NT2/D1 (cell line): Measurements from ENCODE around the gene FAM163B.

Experiments
- DNase-seq: peaks from one replicate; pipeline ENCODE4 v3.0.0-alpha.2; 2011; ENCODE audit warnings: low read depth, low spot score
- H3K27me3 ChIP-seq: 2 replicates; pipeline ENCODE4 v1.6.0; 2011; ENCODE audit warnings: mild to moderate bottlenecking; ENCODE audit not compliant: insufficient read length, insufficient read depth
- H3K36me3 ChIP-seq: 2 replicates; pipeline ENCODE4 v1.6.1; 2011; ENCODE audit warnings: mild to moderate bottlenecking, low read length, mixed read lengths; ENCODE audit not compliant: insufficient read depth, insufficient read length
- H3K4me1 ChIP-seq: 2 replicates; pipeline ENCODE4 v1.5.1; 2011; ENCODE audit not compliant: insufficient read depth, insufficient read length
- H3K4me3 ChIP-seq: 2 replicates; pipeline ENCODE4 v1.5.1; 2011; ENCODE audit warnings: low read depth; ENCODE audit not compliant: insufficient read length
- H3K9ac ChIP-seq: 2 replicates; pipeline ENCODE4 v1.6.0; 2011; ENCODE audit warnings: low read depth; ENCODE audit not compliant: insufficient read length
- H3K9me3 ChIP-seq: 2 replicates; pipeline ENCODE4 v1.5.1; 2011; ENCODE audit warnings: mild to moderate bottlenecking, low read length; ENCODE audit not compliant: insufficient read depth
- SUZ12 ChIP-seq: IDR thresholded peaks from 2 replicates; pipeline ENCODE4 v1.6.1; 2011; ENCODE audit not compliant: insufficient read length, insufficient read depth; ENCODE audit errors: extremely low read depth
- YY1 ChIP-seq: IDR thresholded peaks from 2 replicates; pipeline ENCODE4 v1.6.1; 2011; ENCODE audit not compliant: insufficient read length, insufficient read depth
- ZNF274 ChIP-seq: IDR thresholded peaks from 2 replicates; pipeline ENCODE4 v1.6.1; 2011; ENCODE audit warnings: mild to moderate bottlenecking, low read depth, low read length

The FAM163B gene

DNA sequence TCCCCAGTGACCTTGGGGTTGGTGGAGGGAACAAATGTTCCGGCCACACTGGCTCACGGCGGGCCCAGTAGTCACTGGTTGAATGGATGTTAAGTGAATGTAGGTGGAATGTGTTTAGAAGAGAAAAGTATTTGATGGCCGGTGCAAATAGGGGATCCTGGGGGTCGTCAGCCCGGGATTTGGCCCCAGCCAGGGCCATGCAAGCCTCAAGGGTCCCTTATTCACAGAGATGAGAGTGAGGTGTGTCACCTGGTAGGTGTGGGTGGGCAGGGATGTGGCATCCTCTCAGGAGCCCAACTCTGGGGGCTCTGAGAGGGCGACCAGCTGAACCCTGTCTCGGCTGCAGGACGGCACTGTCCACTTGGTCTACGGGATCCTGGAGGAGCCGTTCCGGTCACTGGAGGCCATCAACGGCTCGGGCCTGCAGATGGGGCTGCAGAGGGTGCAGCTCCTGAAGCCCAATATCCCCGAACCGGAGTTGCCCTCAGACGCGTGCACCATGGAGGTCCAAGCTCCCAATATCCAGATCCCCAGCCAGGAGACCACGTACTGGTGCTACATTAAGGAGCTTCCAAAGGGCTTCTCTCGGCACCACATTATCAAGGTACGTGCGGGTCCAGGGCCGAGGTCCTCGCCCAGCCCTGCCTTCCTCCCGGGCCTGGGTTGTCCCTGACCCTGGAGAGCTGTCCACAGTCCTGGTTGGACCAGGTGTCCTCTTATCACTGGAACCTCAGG is 32.8 kb upstream of the FAM163B start:
- H3K4me1 ChIP-seq, result peaks cover 4% of the 10 kb centered on the region
- no peak overlapping the region for H3K9ac ChIP-seq
- peaks cover 2% of the 10 kb centered on the region for H3K27me3 ChIP-seq
- H3K36me3 ChIP-seq, result no peaks in the 10 kb centered on the region
- TF ChIP-seq SUZ12 (no peak), YY1 (no peak), ZNF274 (no peak)
- no peak for DNase-seq
- no peak overlapping the region for H3K4me3 ChIP-seq
- no peaks in the 10 kb centered on the region for H3K9me3 ChIP-seq

DNA sequence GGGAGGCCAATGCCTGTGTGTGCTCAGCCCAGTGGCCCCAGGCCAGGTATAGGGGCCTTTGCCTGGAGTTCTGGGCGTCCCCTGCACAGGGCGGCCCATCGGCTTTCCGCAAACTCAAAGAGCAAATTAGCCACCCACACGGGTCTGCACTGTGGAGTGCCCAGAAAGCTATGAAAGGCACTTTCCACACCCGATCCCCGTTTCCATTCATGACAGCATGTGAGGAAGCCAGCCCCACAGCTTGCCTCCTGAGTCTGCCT is 32.1 kb upstream of the FAM163B start:
- no peak for DNase-seq
- Histone ChIP-seq H3K9me3 (no peaks in the 10 kb centered on the region), H3K27me3 (peaks cover 2% of the 10 kb centered on the region), H3K36me3 (no peaks in the 10 kb centered on the region), H3K4me1 (peaks cover 4% of the 10 kb centered on the region), H3K9ac (no peak overlapping the region), H3K4me3 (no peak overlapping the region)
- no peak for TF ChIP-seq SUZ12
- no peak for TF ChIP-seq ZNF274
- no peak for TF ChIP-seq YY1

DNA sequence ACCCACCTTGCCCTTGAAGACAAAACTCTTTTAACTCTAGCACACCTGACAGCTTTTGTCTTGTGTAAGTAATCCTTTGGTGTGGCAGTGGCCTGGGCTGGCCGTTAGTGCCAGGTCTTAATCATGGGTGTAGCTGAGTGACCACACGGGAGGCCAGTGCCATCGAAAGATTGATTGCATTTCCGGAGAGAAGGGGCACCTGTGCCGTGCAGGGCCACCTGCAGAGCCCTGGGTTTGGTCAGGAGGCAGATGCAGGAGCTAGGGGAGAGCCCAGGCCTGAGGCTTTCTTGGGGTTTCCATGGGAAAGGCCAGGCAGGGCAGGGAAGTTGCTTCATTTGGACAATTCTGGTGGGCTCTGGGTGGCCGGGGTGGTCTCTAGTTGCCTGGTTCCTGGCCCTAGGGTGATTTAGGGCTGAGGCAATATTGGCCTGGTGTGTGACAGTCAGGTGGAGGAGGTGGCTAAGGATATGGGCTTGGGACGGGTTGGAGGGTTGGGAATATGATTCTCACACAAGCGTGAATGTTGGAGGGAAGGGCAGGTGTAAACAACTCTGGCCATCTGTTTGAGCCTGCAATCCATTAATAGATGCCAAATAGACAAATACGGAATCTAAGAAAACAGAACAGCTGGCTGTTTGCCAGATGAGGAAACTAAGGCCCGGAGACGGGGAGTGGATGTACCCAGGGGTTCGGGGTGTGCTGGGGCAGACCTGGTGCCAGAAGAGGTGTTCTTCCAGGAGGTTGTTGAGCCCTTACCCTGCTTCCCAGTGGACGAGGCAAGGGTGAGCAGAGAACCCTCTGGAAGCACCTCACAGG is 31.6 kb upstream of the FAM163B start:
- no peaks in the 10 kb centered on the region for H3K36me3 ChIP-seq
- no peak overlapping the region for H3K9ac ChIP-seq
- no peak overlapping the region for H3K4me3 ChIP-seq
- TF ChIP-seq SUZ12 (no peak), YY1 (no peak), ZNF274 (no peak)
- H3K9me3 ChIP-seq, result no peaks in the 10 kb centered on the region
- peaks cover 2% of the 10 kb centered on the region for H3K27me3 ChIP-seq
- peaks cover 4% of the 10 kb centered on the region for H3K4me1 ChIP-seq
- DNase-seq, result no peak

DNA sequence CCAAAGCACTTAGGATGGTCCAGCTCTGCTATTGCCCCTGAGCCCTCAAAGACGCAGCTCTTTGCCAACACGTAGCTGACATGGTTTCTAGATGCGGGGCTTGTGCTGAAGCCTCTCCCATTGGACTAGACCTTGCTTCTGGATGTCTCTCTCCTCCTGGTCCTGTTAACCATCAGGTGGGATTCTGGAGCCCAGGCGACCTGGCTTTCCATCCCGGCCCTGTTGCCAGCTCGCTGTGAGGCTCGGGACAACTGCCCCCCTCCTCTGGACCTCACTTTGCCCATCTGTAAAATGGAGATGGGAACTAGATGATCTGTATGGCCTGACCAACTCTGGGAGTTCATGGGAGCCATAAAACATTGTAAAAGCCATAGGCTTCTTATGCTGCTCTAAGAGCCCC is 31.0 kb upstream of the FAM163B start:
- peaks cover 2% of the 10 kb centered on the region for H3K27me3 ChIP-seq
- no peak for DNase-seq

DNA sequence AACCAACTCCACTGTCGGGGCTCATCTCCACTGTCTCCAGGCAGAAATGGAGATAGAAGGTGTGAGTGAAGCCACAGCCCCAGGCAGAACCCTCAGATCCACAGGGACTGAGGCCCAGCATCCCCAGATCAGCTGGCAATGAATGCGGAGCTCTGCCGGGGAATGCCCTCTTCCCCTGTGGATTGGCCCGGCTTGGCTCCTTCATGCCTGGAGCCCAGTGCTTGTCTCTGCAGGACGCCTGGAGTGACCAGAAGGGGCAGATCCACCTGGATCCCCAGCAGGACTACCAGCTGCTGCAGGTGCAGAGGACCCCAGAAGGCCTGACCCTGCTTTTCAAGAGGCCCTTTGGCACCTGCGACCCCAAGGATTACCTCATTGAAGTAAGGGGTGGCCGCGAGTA is 30.4 kb upstream of the FAM163B start:
- Histone ChIP-seq H3K9ac (no peak overlapping the region), H3K36me3 (no peaks in the 10 kb centered on the region), H3K27me3 (peaks cover 2% of the 10 kb centered on the region), H3K4me3 (no peak overlapping the region), H3K9me3 (no peaks in the 10 kb centered on the region), H3K4me1 (peaks cover 11% of the 10 kb centered on the region)
- no peak for DNase-seq
- no peak for TF ChIP-seq YY1
- TF ChIP-seq SUZ12, result no peak
- TF ChIP-seq ZNF274, result no peak

More for the DNA sequence above, 31.0 kb upstream of the FAM163B start:
- H3K4me3 ChIP-seq, result no peak overlapping the region
- peaks cover 7% of the 10 kb centered on the region for H3K4me1 ChIP-seq
- no peaks in the 10 kb centered on the region for H3K9me3 ChIP-seq
- no peak overlapping the region for H3K9ac ChIP-seq
- H3K36me3 ChIP-seq, result no peaks in the 10 kb centered on the region
- no peak for TF ChIP-seq SUZ12
- TF ChIP-seq ZNF274, result no peak
- TF ChIP-seq YY1, result no peak

DNA sequence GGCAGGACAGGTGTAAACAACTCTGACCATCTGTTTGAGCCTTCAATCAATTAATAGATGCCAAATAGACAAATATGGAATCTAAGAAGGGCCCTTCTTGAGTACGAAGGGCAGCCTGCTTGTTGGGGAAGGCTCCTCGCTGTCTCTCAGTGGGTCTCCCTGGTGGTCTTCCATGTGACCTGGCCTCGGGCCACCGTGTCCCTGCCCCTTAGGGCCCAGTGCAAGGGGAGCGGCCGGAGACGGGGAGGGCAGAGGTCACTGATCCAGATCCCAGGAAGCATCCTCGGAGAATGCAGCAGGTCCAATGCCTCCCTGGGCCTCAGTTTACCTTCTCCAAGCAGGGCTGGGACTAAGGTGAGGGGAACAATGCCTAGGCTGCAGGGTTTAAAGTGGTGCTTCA is 29.5 kb upstream of the FAM163B start:
- H3K36me3 ChIP-seq, result no peaks in the 10 kb centered on the region
- DNase-seq, result no peak
- H3K9ac ChIP-seq, result no peak overlapping the region
- H3K27me3 ChIP-seq, result peaks cover 2% of the 10 kb centered on the region
- TF ChIP-seq SUZ12 (no peak), ZNF274 (no peak), YY1 (no peak)
- H3K4me1 ChIP-seq, result peaks cover 16% of the 10 kb centered on the region
- no peak overlapping the region for H3K4me3 ChIP-seq
- no peaks in the 10 kb centered on the region for H3K9me3 ChIP-seq

DNA sequence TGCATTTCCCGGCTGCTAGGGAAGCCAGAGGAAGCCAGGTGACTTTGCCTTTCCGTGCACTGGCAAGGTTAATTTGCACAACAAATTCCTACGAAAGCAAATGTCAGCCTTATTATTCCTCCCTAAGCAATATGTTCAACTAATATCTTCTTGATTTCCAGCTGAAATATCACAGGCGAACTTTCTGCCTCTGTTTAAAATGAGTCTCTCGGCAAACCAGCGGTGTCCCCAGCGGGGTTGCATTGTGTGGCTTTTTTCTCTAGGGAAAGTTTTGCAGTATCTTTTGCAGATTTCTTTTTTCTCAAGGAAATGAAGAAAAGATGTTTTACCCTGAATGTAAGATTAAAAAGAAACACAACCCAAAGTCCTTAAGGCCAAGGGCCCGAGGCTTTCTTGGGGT is 28.9 kb upstream of the FAM163B start:
- no peak overlapping the region for H3K4me3 ChIP-seq
- H3K4me1 ChIP-seq, result peaks cover 19% of the 10 kb centered on the region
- H3K27me3 ChIP-seq, result peaks cover 2% of the 10 kb centered on the region
- no peak overlapping the region for H3K9ac ChIP-seq
- no peaks in the 10 kb centered on the region for H3K9me3 ChIP-seq
- TF ChIP-seq ZNF274 (no peak), YY1 (no peak), SUZ12 (no peak)
- no peaks in the 10 kb centered on the region for H3K36me3 ChIP-seq
- no peak for DNase-seq
